ENCODE data around the gene EIF5B. TPM values are rescaled to one million over a fixed set of nuclear protein-coding genes. Genes with fewer than 3 reads are reported as not detected.

EIF5B gene
- total and polyA plus RNA-seq, 4 donors = 22.9 to 36.2 (median 31.7) TPM

- Histone ChIP-seq H3K4me1 (ENCODE audit: control insufficient read depth in 5 of 5, insufficient read depth in 5 of 5, low read length in 5 of 5) (no peaks in the 10 kb centered on the region), H3K36me3 (ENCODE audit: control insufficient read depth in 4 of 4, insufficient read depth in 4 of 4, low read length in 4 of 4) (peaks cover 18 to 31% (median 23%) of the 10 kb centered on the region in 4 donors), H3K9me3 (ENCODE audit: control insufficient read depth in 4 of 4, insufficient read depth in 3 of 4, low read length in 3 of 4) (no peaks in the 10 kb centered on the region), H3K27me3 (ENCODE audit: control insufficient read depth in 3 of 3, insufficient read depth in 3 of 3, low read length in 2 of 3) (no peaks in the 10 kb centered on the region), H3K27ac (ENCODE audit: low read depth in 1 of 2, low read length in 1 of 2) (no peak overlapping the region), H3K4me3 (no peak overlapping the region), H3K9ac (ENCODE audit: insufficient read depth in 1 of 2, low read length in 2 of 2) (no peak overlapping the region)
- 25 to 73% methylated on average over 1 of the region's 1 CpG for WGBS, 2 donors
- no peak for TF ChIP-seq CTCF (IDR thresholded peaks at IDR 0.05; ENCODE audit: control extremely low read depth, extremely low read depth)
- DNase-seq = no peak
- no peak for ATAC-seq (ENCODE audit: insufficient read depth, low FRiP score)
Observed at GRCh38 chr2:99414566-99414965, 77.4 kb downstream of the EIF5B start.

GRCh38 chr2:99417396-99417795 lies 80.2 kb downstream of the EIF5B start:
- WGBS, 2 donors = 97 to 98% methylated on average over 3 of the region's 3 CpGs
- Histone ChIP-seq H3K4me1 (ENCODE audit: control insufficient read depth in 5 of 5, insufficient read depth in 5 of 5, low read length in 5 of 5) (peaks cover 0 to 8% (median 0%) of the 10 kb centered on the region in 5 donors), H3K36me3 (ENCODE audit: control insufficient read depth in 4 of 4, insufficient read depth in 4 of 4, low read length in 4 of 4) (peaks cover 19 to 32% (median 26%) of the 10 kb centered on the region in 4 donors), H3K27ac (ENCODE audit: low read depth in 1 of 2, low read length in 1 of 2) (no peak overlapping the region), H3K9ac (ENCODE audit: insufficient read depth in 1 of 2, low read length in 2 of 2) (no peak overlapping the region), H3K9me3 (ENCODE audit: control insufficient read depth in 4 of 4, insufficient read depth in 3 of 4, low read length in 3 of 4) (no peaks in the 10 kb centered on the region), H3K4me3 (no peak overlapping the region), H3K27me3 (ENCODE audit: control insufficient read depth in 3 of 3, insufficient read depth in 3 of 3, low read length in 2 of 3) (no peaks in the 10 kb centered on the region)
- no peak for TF ChIP-seq CTCF (IDR thresholded peaks at IDR 0.05; ENCODE audit: control extremely low read depth, extremely low read depth)
- ATAC-seq (ENCODE audit: insufficient read depth, low FRiP score) (no peak), DNase-seq (no peak)

- Histone ChIP-seq H3K36me3 (ENCODE audit: control insufficient read depth in 4 of 4, insufficient read depth in 4 of 4, low read length in 4 of 4) (peaks cover 22 to 45% (median 28%) of the 10 kb centered on the region in 4 donors), H3K4me3 (no peak overlapping the region), H3K27me3 (ENCODE audit: control insufficient read depth in 3 of 3, insufficient read depth in 3 of 3, low read length in 2 of 3) (no peaks in the 10 kb centered on the region), H3K4me1 (ENCODE audit: control insufficient read depth in 5 of 5, insufficient read depth in 5 of 5, low read length in 5 of 5) (peaks cover 0 to 18% (median 14%) of the 10 kb centered on the region in 5 donors), H3K9me3 (ENCODE audit: control insufficient read depth in 4 of 4, insufficient read depth in 3 of 4, low read length in 3 of 4) (no peaks in the 10 kb centered on the region), H3K9ac (ENCODE audit: insufficient read depth in 1 of 2, low read length in 2 of 2) (no peak overlapping the region), H3K27ac (ENCODE audit: low read depth in 1 of 2, low read length in 1 of 2) (no peak overlapping the region)
- ATAC-seq (ENCODE audit: insufficient read depth, low FRiP score) (no peak), DNase-seq (no peak)
- no peak for TF ChIP-seq CTCF (IDR thresholded peaks at IDR 0.05; ENCODE audit: control extremely low read depth, extremely low read depth)
- WGBS, 2 donors = 85 to 90% methylated on average over 1 of the region's 1 CpG
Observed at GRCh38 chr2:99420031-99420430, 82.8 kb downstream of the EIF5B start.

- Histone ChIP-seq H3K36me3 (ENCODE audit: control insufficient read depth in 4 of 4, insufficient read depth in 4 of 4, low read length in 4 of 4) (peaks cover 19 to 43% (median 23%) of the 10 kb centered on the region in 4 donors), H3K27me3 (ENCODE audit: control insufficient read depth in 3 of 3, insufficient read depth in 3 of 3, low read length in 2 of 3) (no peaks in the 10 kb centered on the region), H3K27ac (ENCODE audit: low read depth in 1 of 2, low read length in 1 of 2) (peak overlapping the region in 1 of 2 donors; percentile 62), H3K9ac (ENCODE audit: insufficient read depth in 1 of 2, low read length in 2 of 2) (no peak overlapping the region), H3K4me3 (no peak overlapping the region), H3K4me1 (ENCODE audit: control insufficient read depth in 5 of 5, insufficient read depth in 5 of 5, low read length in 5 of 5) (peaks cover 0 to 18% (median 14%) of the 10 kb centered on the region in 5 donors), H3K9me3 (ENCODE audit: control insufficient read depth in 4 of 4, insufficient read depth in 3 of 4, low read length in 3 of 4) (no peaks in the 10 kb centered on the region)
- TF ChIP-seq CTCF (IDR thresholded peaks at IDR 0.05; ENCODE audit: control extremely low read depth, extremely low read depth) = no peak
- WGBS, 2 donors = 87 to 92% methylated on average over 5 of the region's 5 CpGs
- DNase-seq = no peak
- ATAC-seq (ENCODE audit: insufficient read depth, low FRiP score) = no peak
Observed at GRCh38 chr2:99420751-99421299, 83.6 kb downstream of the EIF5B start.
